ENCODE data around the gene BBC3.
"Not testable (repeated sequence)": the region's sequence is repeated elsewhere in the genome, so short reads cannot be mapped to it uniquely, and the experiment has no call there.

The BBC3 gene

GRCh38 chr19:47257411-47258169, 26.6 kb upstream of the BBC3 start:
- no peak for DNase-seq

DNA sequence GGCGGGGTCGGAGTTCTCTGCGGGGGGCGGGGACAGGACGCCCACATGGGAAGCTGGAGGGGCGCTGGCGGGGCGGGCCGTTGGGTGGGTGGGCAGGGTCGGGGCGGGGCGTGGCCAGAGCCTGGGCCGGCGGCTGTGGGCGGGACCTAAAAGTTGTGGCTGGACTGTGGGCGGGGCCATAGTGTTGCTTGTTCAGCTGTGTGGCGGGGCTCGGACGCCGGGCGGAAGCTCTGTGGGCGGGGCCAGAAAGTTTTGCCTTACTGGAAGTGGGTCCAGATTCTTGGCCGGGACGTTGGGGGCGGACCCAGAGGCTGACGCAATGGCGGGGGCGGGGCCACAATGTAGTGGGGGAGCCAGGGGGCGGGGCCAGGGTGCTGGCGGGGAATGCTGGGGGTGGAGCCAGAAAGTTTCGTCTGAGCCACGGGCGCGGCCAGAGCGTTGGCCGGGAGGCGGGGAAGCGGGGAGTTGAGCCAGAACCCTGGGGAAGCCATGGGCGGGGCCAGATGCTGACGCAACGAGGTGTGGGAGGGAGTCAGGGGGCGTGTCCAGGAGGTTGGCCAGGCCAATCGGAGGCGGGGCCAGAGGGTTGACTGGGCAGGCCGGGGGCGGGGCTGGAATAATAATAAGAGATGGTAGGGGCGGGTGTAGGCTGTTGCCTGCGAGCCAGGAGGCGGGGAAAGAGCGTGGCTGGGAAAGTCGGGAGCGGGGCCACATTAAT, 25.9 kb upstream of the BBC3 start:
- peak; percentile 96 for DNase-seq

DNA sequence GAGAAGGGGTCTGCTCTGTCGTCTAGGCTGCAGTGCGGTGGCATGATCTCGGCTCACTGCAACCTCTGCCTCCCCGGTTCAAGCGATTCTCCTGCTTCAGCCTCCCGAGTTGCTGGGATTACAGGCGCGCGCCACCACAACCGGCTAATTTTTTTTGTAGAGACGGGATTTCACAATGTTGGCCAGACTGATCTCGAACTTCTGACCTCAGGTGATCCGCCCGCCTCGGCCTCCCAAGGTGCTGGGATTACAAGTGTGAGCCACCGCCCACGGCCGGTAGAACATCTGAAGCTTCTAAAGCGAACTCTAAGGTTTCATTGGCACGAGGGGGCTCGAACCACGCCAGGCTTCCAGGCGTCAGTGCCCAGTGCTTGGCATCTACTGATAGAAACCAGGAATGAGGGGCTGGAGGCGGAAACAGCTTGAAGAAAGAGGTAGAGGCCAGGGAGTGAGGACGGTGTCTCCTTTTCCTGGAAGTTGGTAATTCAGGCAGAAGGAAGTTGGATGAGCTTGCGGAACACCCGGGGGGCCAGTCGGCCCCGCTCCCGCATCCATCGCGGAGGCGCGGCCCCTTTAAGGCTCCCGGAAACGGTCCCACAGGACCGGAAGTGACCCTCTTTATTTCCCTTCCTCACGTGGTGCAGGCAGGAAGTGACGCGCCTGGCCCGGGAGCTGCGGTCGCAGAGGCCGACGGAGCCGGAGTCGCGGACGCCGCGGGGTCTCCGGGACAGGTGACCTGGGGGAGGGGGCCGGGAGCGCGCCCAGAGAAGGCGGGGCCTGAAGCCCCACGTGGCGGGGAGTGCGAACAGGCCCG, 25.1 kb upstream of the BBC3 start, which contains the start of gene CCDC9:
CCDC9 (plus strand) TSS at position 647 of the 814 bp plus-strand sequence. CDS start 1,876 bp downstream, outside the sequence.
- peak; percentile 91 for DNase-seq

- DNase-seq: no peak
Observed at GRCh38 chr19:47253970-47254369, 23.0 kb upstream of the BBC3 start.

- no peak for DNase-seq
Observed at GRCh38 chr19:47253467-47253881, 22.5 kb upstream of the BBC3 start.

DNA sequence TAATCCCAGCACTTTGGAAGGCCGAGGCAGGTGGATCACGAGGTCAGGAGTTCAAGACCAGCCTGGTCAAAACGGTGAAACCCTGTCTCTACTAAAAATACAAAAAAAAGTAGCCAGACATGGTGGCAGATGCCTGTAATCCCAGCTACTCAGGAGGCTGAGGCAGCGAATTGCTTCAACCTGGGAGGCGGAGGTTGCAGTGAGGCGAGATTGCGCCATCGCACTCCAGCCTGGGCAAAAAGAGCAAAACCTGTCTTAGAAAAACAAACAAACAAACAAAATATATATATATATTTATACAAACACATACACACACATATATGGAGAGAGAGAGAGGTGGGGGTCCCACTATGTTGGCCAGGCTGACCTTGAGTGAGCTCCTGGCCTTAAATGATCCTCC, 22.0 kb upstream of the BBC3 start:
- DNase-seq: not testable (repeated sequence)

GRCh38 chr19:47247308-47247990, 16.4 kb upstream of the BBC3 start:
- no peak for DNase-seq

GRCh38 chr19:47243776-47244547, 13.0 kb upstream of the BBC3 start:
- DNase-seq: peak; percentile 79

DNA sequence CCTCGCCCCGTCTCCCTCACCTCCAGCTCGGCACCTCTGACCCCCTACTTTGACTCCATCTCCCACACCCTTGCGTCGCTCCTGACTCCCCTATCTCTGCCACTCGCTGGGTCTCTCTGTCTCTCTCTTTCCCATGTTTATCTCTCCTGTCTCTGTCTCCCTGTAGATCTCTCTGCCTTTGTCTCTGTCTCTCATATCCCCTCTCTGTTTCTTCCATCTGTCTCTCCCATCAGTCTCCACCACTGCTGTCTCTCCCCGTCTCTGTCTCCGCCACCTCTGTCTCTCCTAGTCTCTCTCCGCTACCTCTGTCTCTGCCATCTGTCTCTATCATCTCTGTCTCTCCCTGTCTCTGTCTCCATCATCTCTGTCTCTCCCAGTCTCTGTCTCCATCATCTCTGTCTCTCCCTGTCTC, 12.4 kb upstream of the BBC3 start:
- no peak for DNase-seq

DNA sequence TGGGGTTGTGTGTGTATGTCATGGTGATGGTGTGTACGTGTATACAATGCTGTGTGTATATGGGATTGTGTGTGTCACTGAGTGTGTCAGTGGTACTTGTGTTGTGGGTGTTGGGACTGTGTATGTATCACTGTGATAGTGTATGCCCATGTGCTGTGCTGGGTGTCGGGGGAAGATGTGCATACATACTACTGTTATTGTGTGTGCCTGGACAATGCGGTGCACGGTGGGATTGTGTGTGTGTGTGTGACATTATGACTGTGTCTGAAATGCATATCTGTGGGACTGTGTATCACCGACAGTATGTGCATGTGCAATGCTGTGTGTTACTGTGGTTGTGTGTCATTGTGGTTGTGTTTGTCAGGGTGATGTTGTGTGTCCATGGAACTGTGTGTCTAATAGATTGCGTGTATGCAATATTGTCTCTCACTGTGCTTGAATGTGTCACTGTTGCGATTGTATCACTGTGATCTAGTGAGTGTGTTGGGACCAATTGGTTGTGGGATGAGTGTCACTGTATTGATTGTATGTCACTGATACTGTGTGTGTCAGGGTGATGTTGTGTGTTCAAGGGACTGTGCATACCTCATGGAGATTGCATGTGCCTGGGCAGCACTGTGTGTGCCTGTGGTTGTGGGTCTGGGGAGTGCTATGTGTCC, 11.0 kb upstream of the BBC3 start:
- DNase-seq: no peak

GRCh38 chr19:47240996-47241918, 10.3 kb upstream of the BBC3 start:
- DNase-seq: no peak

GRCh38 chr19:47240556-47240955, 9.6 kb upstream of the BBC3 start:
- no peak for DNase-seq

- DNase-seq: no peak
Observed at GRCh38 chr19:47239610-47240296, 8.8 kb upstream of the BBC3 start.

- DNase-seq: no peak
Observed at GRCh38 chr19:47239152-47239551, 8.2 kb upstream of the BBC3 start.

- no peak for DNase-seq
Observed at GRCh38 chr19:47236072-47236675, 5.2 kb upstream of the BBC3 start.

GRCh38 chr19:47232422-47233211, 1.6 kb upstream of the BBC3 start:
- no peak for DNase-seq

DNA sequence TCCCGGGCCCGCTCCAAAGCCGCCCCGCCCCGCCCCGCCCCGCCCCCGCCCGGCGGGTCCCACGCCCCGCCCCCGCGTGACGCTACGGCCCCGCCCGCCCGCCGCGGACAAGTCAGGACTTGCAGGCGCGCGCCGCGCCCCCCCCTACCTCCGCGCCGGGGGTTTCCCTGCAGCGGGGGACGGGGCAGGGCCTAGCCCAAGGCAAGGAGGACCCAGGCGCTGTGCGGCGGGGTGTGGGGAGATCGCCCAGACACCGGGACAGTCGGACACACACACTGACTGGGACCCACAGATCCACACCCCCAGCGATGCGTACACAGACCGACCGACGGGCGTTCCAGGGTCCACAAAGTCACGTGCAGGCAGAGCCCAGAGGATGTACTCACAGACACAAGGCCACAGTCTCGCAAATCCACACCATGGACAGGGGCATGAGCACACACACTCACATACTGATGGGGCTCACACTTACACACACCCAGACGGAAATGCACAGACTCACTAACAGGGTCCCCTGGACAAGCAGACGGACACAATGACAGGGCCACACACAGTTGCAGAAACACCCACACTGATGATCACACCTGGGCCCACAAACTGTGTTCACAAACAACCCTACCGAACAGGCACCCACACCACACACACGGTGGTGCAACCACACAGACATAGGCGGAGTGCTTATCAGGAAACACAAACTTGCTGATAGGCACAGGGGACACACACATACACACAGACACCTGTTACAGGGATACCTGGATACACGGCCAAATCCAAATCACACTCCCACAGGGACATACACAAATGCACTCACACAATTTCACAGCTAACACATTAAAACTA, 436 bp upstream of the BBC3 start:
- DNase-seq: no peak

Measured in SHP77 treated with DMSO at 0.1 percent for 48 hours (cell line).